GM18498 (cell line): ENCODE data around the gene DHPS.
"Not testable (repeated sequence)": the region's sequence is repeated elsewhere in the genome, so short reads cannot be mapped to it uniquely, and the experiment has no call there.

Experiments used
- ATAC-seq: cut with Tn5 transposase; IDR thresholded peaks from one replicate; pipeline ENCODE4 v1.9.1; 2021; ENCODE audit warnings: mild to moderate bottlenecking, moderate library complexity; ENCODE audit not compliant: unreplicated experiment

DHPS gene

GRCh38 chr19:12647490-12648071, 34.1 kb downstream of the DHPS start:
- ATAC-seq: no peak

GRCh38 chr19:12647047-12647446, 34.6 kb downstream of the DHPS start:
- ATAC-seq: no peak

- ATAC-seq: no peak
Measured at GRCh38 chr19:12646551-12646950, 35.1 kb downstream of the DHPS start.

GRCh38 chr19:12643716-12644115, 38.0 kb downstream of the DHPS start:
- not testable (repeated sequence) for ATAC-seq

- no peak for ATAC-seq
Measured at GRCh38 chr19:12642506-12642905, 39.2 kb downstream of the DHPS start.

- no peak for ATAC-seq
Measured at GRCh38 chr19:12641456-12641855, 40.2 kb downstream of the DHPS start.

- no peak for ATAC-seq
Measured at GRCh38 chr19:12639901-12640613, 41.6 kb downstream of the DHPS start.

- no peak for ATAC-seq
Measured at GRCh38 chr19:12638611-12639182, 43.0 kb downstream of the DHPS start.

- no peak for ATAC-seq
Measured at GRCh38 chr19:12636631-12637030, 45.0 kb downstream of the DHPS start.

- no peak for ATAC-seq
Measured at GRCh38 chr19:12629215-12629614, 52.5 kb downstream of the DHPS start.

- no peak for ATAC-seq
Measured at GRCh38 chr19:12628040-12629022, 53.3 kb downstream of the DHPS start.

GRCh38 chr19:12626958-12627357, 54.7 kb downstream of the DHPS start:
- no peak for ATAC-seq
